HepG2 (cell line): ENCODE data around the gene FALEC. TPM values are rescaled to one million over a fixed set of nuclear protein-coding genes. Genes with fewer than 3 reads are reported as not detected.

Experiments used
- CENPBD1 ChIP-seq: sonication (generic); formaldehyde crosslinking; IDR thresholded peaks from 2 replicates; pipeline ENCODE4 v1.8.0; 2022; ENCODE audit warnings: missing genetic modification reagents, low read depth, mild to moderate bottlenecking, borderline replicate concordance
- E2F2 ChIP-seq: sonication (generic); formaldehyde crosslinking; IDR thresholded peaks from 2 replicates; pipeline ENCODE4 v1.4.0; 2020; ENCODE audit warnings: missing genetic modification reagents, borderline replicate concordance
- FOXK1 ChIP-seq: sonication (generic); formaldehyde crosslinking; IDR thresholded peaks from 2 replicates; pipeline ENCODE4 v1.4.0; 2020; ENCODE audit warnings: low read depth, missing genetic modification reagents, borderline replicate concordance
- HINFP ChIP-seq: sonication (generic); formaldehyde crosslinking; IDR thresholded peaks from 2 replicates; pipeline ENCODE4 v1.4.0; 2020; ENCODE audit warnings: low read depth, mild to moderate bottlenecking, missing genetic modification reagents
- HOXA5 ChIP-seq: sonication (generic); formaldehyde crosslinking; IDR thresholded peaks from 2 replicates; pipeline ENCODE4 v1.4.0; 2020; ENCODE audit warnings: missing genetic modification reagents
- HOXA7 ChIP-seq: sonication (generic); formaldehyde crosslinking; IDR thresholded peaks from 2 replicates; pipeline ENCODE4 v1.8.1; 2022; ENCODE audit warnings: mild to moderate bottlenecking, missing genetic modification reagents, moderate library complexity
- KDM3A ChIP-seq: IDR thresholded peaks from 2 replicates; pipeline ENCODE4 v1.6.1; 2018; ENCODE audit warnings: low read depth, missing compliant biosample characterization
- KLF11 ChIP-seq: IDR thresholded peaks from 2 replicates; pipeline ENCODE4 v1.6.1; 2016; ENCODE audit warnings: missing compliant biosample characterization
- MAZ ChIP-seq, 2 experiments: sonication (generic) in 1 of 2; formaldehyde crosslinking in 1 of 2; IDR thresholded peaks; 2 replicates each; pipeline versions ENCODE4 v1.5.0 to v1.6.1; 2012 to 2020; ENCODE audit warnings: low read depth in 2 of 2, mild to moderate bottlenecking in 2 of 2, borderline replicate concordance in 1 of 2, improper control_type of control experiment in 1 of 2, low read length in 1 of 2, missing genetic modification reagents in 1 of 2, moderate library complexity in 1 of 2
- MED13 ChIP-seq: sonication (generic); formaldehyde crosslinking; IDR thresholded peaks from 2 replicates; pipeline ENCODE4 v1.5.0; 2020; ENCODE audit warnings: missing genetic modification reagents
- PAF1 ChIP-seq: IDR thresholded peaks from 2 replicates; pipeline ENCODE4 v1.6.1; 2016; ENCODE audit warnings: missing genetic modification reagents, missing compliant biosample characterization
- RFX1 ChIP-seq: fragments of 450-650 bp; IDR thresholded peaks from 2 replicates; pipeline ENCODE4 v1.6.1; 2017
- TEAD2 ChIP-seq: sonication (generic); formaldehyde crosslinking; IDR thresholded peaks from 2 replicates; pipeline ENCODE4 v1.9.0; 2021; ENCODE audit warnings: missing genetic modification reagents
- XBP1 ChIP-seq: sonication (generic); formaldehyde crosslinking; IDR thresholded peaks from 2 replicates; pipeline ENCODE4 v1.5.0; 2020; ENCODE audit warnings: missing genetic modification reagents
- ZBTB10 ChIP-seq: sonication (generic); formaldehyde crosslinking; IDR thresholded peaks from 2 replicates; pipeline ENCODE4 v1.4.0; 2020; ENCODE audit warnings: missing genetic modification reagents, borderline replicate concordance
- ZFP91 ChIP-seq: sonication (generic); formaldehyde crosslinking; IDR thresholded peaks from 2 replicates; pipeline ENCODE4 v1.9.0; 2022; ENCODE audit warnings: missing genetic modification reagents, mild to moderate bottlenecking, borderline replicate concordance
- ZNF350 ChIP-seq: sonication (generic); formaldehyde crosslinking; IDR thresholded peaks from 2 replicates; pipeline ENCODE4 v1.4.0; 2020; ENCODE audit warnings: mild to moderate bottlenecking, low read depth, missing genetic modification reagents, borderline replicate concordance
- ZNF367 ChIP-seq: sonication (generic); formaldehyde crosslinking; IDR thresholded peaks from 2 replicates; pipeline ENCODE4 v1.4.0; 2020; ENCODE audit warnings: missing genetic modification reagents, borderline replicate concordance
- ZNF383 ChIP-seq: sonication (generic); formaldehyde crosslinking; IDR thresholded peaks from 2 replicates; pipeline ENCODE4 v1.4.0; 2020; ENCODE audit warnings: missing genetic modification reagents, mild to moderate bottlenecking, borderline replicate concordance
- ZNF777 ChIP-seq: sonication (generic); formaldehyde crosslinking; IDR thresholded peaks from 2 replicates; pipeline ENCODE4 v1.4.0; 2020; ENCODE audit warnings: missing genetic modification reagents
- ZNF780A ChIP-seq: sonication (generic); formaldehyde crosslinking; IDR thresholded peaks from 2 replicates; pipeline ENCODE4 v1.8.0; 2022; ENCODE audit warnings: mild to moderate bottlenecking, missing genetic modification reagents, moderate library complexity
- polyA plus RNA-seq, 8 experiments: library from polyadenylated mRNA; depleted of rRNA in 3 of 8; stranded (reverse) in 7 of 8; unstranded in 1 of 8; fragments of >200 nt; fragmentation: Illumina TruSeq in 4 of 8; extraction: Trizol in 4 of 8; gene quantifications; 2 replicates each; pipeline versions ENCODE4 v1.2.1 to v1.2.3, GENCODE V29; 2011 to 2016; ENCODE audit warnings: low read depth in 4 of 8, missing spikeins in 1 of 8, mixed read lengths in 1 of 8; ENCODE audit not compliant: insufficient read depth in 1 of 8
- total RNA-seq, 5 experiments: library from RNA; depleted of rRNA; stranded (reverse); fragments of >200 nt; fragmentation: Illumina TruSeq; extraction: Trizol; gene quantifications; 2 replicates each; pipeline ENCODE4 v1.2.3, GENCODE V29; 2016; ENCODE audit warnings: low read depth in 1 of 5

Gene FALEC
- total and polyA plus RNA-seq, 2 of the 13 experiments (the other 11 are each of a cell fraction or from before 2014, with no cell fraction given) = 0.33 to 0.71 TPM

- TF ChIP-seq KDM3A (CRISPR knock-in tag) (no peak), CENPBD1 (CRISPR knock-in tag) (no peak), HINFP (no peak; the same call in 1 of the 2 replicates), PAF1 (CRISPR knock-in tag) (no peak), HOXA7 (no peak), ZNF383 (CRISPR knock-in tag) (no peak), FOXK1 (CRISPR knock-in tag) (no peak), ZNF350 (CRISPR knock-in tag) (no peak; the same call in 1 of the 2 replicates), ZBTB10 (CRISPR knock-in tag) (peak; percentile 69; the same call in 1 of the 2 replicates), ZNF780A (CRISPR knock-in tag) (no peak), ZNF777 (CRISPR knock-in tag) (peak; percentile 53; the same call in 1 of the 2 replicates), E2F2 (CRISPR knock-in tag) (0 out of 2 replicates have a peak, but pooled peaks have one; percentile 58), MAZ (IDR thresholded peaks at IDR 0.05; ENCODE audit: borderline replicate concordance, low read depth, low read length) (0 out of 2 replicates have a peak, but pooled peaks have one; percentile 21), MAZ (CRISPR knock-in tag; IDR thresholded peaks at IDR 0.05; ENCODE audit: low read depth) (peak; percentile 49; the same call in 1 of the 2 replicates), ZFP91 (CRISPR knock-in tag) (peak; percentile 53; the same call in 1 of the 2 replicates), KLF11 (CRISPR knock-in tag) (no peak; the same call in none of the 2 replicates), HOXA5 (CRISPR knock-in tag) (peak; percentile 55; the same call in 1 of the 2 replicates), ZNF367 (CRISPR knock-in tag) (no peak), MED13 (CRISPR knock-in tag) (no peak), RFX1 (no peak), XBP1 (CRISPR knock-in tag) (no peak), TEAD2 (no peak)
Observed at GRCh38 chr1:150579110-150579944, 63.8 kb downstream of the FALEC start, which contains the start of gene MCL1 (continued).
